ENCODE data around the gene PRMT7. TPM values are rescaled to one million over a fixed set of nuclear protein-coding genes. Genes with fewer than 3 reads are reported as not detected.

The PRMT7 gene
- total RNA-seq, 1 experiment from 2014 or later: 59.3 TPM

DNA sequence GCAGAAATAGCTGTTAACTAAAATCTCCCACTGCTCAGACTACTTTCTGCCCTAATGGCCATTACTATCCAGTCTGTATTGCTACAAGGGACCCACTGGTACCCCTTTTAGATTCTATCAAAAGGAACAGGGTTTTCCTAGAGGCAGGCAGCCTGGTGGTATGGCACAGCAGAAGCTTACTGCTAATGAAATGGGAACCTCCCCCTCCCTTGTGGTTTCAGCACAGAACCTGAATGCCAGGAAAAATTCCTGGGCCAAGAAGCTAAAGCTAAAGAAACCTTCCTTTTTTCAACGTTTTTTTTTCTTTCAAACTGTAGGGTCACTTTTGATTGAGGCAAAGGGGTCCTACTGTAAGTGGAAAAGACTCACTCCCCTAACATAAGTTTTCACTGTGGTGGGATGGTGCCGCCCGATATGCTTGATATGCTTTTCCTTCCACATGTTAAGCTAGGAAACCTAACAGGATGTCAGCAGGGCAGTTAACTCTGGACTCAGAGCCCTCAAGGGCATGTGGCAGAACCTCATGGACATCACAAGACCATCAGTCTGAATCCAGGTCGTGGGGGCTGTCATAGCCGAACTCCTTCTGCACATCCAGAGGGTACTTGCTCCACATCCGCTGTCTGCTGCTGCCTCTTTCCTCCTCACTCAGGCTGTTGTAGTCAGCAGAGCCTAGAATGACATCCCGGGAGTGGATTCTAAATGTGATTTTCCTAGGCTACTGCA is 9.9 kb upstream of the PRMT7 start:
- DNase-seq (ENCODE audit: low spot score) (no peak), ATAC-seq (no peak)
- H3K27ac Mint-ChIP-seq: no peak overlapping the region
- ChIA-PET CTCF (interaction anchor here (0.9 to 1.8 kb wide), 2 partner anchors 37 to 40 kb away, joined by 3 to 8 read pairs; partner anchors contain the start of gene SLC7A6), POLR2A (no interaction called here)
- H3K4me3 Mint-ChIP-seq: no peak overlapping the region
- H3K4me1 Mint-ChIP-seq: no peaks in the 10 kb centered on the region; the same call in 1 of the 2 replicates
- H3K36me3 Mint-ChIP-seq: peaks cover 67% of the 10 kb centered on the region
- no peaks in the 10 kb centered on the region for H3K27me3 Mint-ChIP-seq (ENCODE audit: low read depth)
- no peaks in the 10 kb centered on the region for H3K9me3 Mint-ChIP-seq
- TF ChIP-seq EMX1 (CRISPR knock-in tag; IDR thresholded peaks at IDR 0.05): no peak
- TF ChIP-seq GABPB1 (CRISPR knock-in tag; IDR thresholded peaks at IDR 0.05): no peak
- no peak for TF ChIP-seq ZNF281 (CRISPR knock-in tag; IDR thresholded peaks at IDR 0.05)
- no peak for TF ChIP-seq MAX (CRISPR knock-in tag; IDR thresholded peaks at IDR 0.05)
- TF ChIP-seq IRF1 (CRISPR knock-in tag; IDR thresholded peaks at IDR 0.05): no peak
- no peak for TF ChIP-seq RELA (CRISPR knock-in tag; IDR thresholded peaks at IDR 0.05; ENCODE audit: borderline replicate concordance)
- no peak for TF ChIP-seq TCF7 (CRISPR knock-in tag; IDR thresholded peaks at IDR 0.05; ENCODE audit: low read depth)
- TF ChIP-seq, protein P1, sequence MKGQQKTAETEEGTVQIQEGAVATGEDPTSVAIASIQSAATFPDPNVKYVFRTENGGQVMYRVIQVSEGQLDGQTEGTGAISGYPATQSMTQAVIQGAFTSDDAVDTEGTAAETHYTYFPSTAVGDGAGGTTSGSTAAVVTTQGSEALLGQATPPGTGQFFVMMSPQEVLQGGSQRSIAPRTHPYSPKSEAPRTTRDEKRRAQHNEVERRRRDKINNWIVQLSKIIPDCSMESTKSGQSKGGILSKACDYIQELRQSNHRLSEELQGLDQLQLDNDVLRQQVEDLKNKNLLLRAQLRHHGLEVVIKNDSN (CRISPR knock-in tag; IDR thresholded peaks at IDR 0.05): no peak
- TF ChIP-seq TEAD1 (CRISPR knock-in tag; IDR thresholded peaks at IDR 0.05): no peak
- no peak for TF ChIP-seq NFE2L1 (CRISPR knock-in tag; IDR thresholded peaks at IDR 0.05)
- no peak for TF ChIP-seq PRRX2 (CRISPR knock-in tag; IDR thresholded peaks at IDR 0.05)
- no peak for TF ChIP-seq E2F5 (CRISPR knock-in tag; IDR thresholded peaks at IDR 0.05)
- TF ChIP-seq KAT7 (CRISPR knock-in tag; IDR thresholded peaks at IDR 0.05; ENCODE audit: borderline replicate concordance): no peak
- no peak for TF ChIP-seq ZNF532 (CRISPR knock-in tag; IDR thresholded peaks at IDR 0.05; ENCODE audit: borderline replicate concordance)
- no peak for TF ChIP-seq MYBL2 (CRISPR knock-in tag; IDR thresholded peaks at IDR 0.05)
- TF ChIP-seq ZNF317 (CRISPR knock-in tag; IDR thresholded peaks at IDR 0.05; ENCODE audit: borderline replicate concordance, low read depth): no peak
- no peak for TF ChIP-seq ZNF396 (CRISPR knock-in tag; IDR thresholded peaks at IDR 0.05; ENCODE audit: borderline replicate concordance)
- TF ChIP-seq ARID4B (CRISPR knock-in tag; IDR thresholded peaks at IDR 0.05; ENCODE audit: borderline replicate concordance): no peak
